NCI-H524 treated with DMSO at 0.1 percent for 48 hours (cell line): ENCODE measurements around the gene ADGB.

Experiments used
- DNase-seq: peaks from one replicate; lab custom pipeline; 2025; lab: John Stamatoyannopoulos, UW

The ADGB gene

GRCh38 chr6:146634022-146634421, 35.2 kb downstream of the ADGB start:
- DNase-seq = no peak

- no peak for DNase-seq
These were observed 36.4 kb downstream of the ADGB start for GRCh38 chr6:146635165-146635564.

GRCh38 chr6:146636481-146636880, 37.7 kb downstream of the ADGB start:
- no peak for DNase-seq

GRCh38 chr6:146642921-146643320, 44.1 kb downstream of the ADGB start:
- no peak for DNase-seq

- DNase-seq = peak; percentile 49
These were observed 52.2 kb downstream of the ADGB start for GRCh38 chr6:146650799-146651481.

GRCh38 chr6:146651482-146651863, 52.7 kb downstream of the ADGB start:
- DNase-seq = no peak

- no peak for DNase-seq
These were observed 58.7 kb downstream of the ADGB start for GRCh38 chr6:146657432-146657831.

- DNase-seq = no peak
These were observed 66.1 kb downstream of the ADGB start for GRCh38 chr6:146664871-146665360.

- DNase-seq = no peak
These were observed 68.1 kb downstream of the ADGB start for GRCh38 chr6:146666909-146667308.

GRCh38 chr6:146670161-146670560, 71.4 kb downstream of the ADGB start:
- DNase-seq = no peak

GRCh38 chr6:146673069-146673468, 74.3 kb downstream of the ADGB start:
- no peak for DNase-seq

- no peak for DNase-seq
These were observed 80.6 kb downstream of the ADGB start for GRCh38 chr6:146679386-146679785.

GRCh38 chr6:146682919-146683318, 84.1 kb downstream of the ADGB start:
- DNase-seq = no peak

- no peak for DNase-seq
These were observed 91.0 kb downstream of the ADGB start for GRCh38 chr6:146689806-146690205.

GRCh38 chr6:146693342-146693741, 94.6 kb downstream of the ADGB start:
- DNase-seq = no peak

GRCh38 chr6:146697921-146698320, 99.1 kb downstream of the ADGB start:
- DNase-seq = no peak

GRCh38 chr6:146700078-146700686, 101.4 kb downstream of the ADGB start:
- DNase-seq = peak; percentile 18

- DNase-seq = no peak
These were observed 102.9 kb downstream of the ADGB start for GRCh38 chr6:146701632-146702031.

GRCh38 chr6:146709036-146709622, 110.4 kb downstream of the ADGB start:
- DNase-seq = peak; percentile 6

GRCh38 chr6:146719387-146719786, 120.6 kb downstream of the ADGB start:
- DNase-seq = no peak

- DNase-seq = no peak
These were observed 140.9 kb downstream of the ADGB start for GRCh38 chr6:146739696-146740095.

- DNase-seq = no peak
These were observed 142.8 kb downstream of the ADGB start for GRCh38 chr6:146741609-146742008.

GRCh38 chr6:146753306-146753705, 154.5 kb downstream of the ADGB start:
- no peak for DNase-seq
